IPS-20b (cell line): Measurements from ENCODE around the gene DYRK4.

Experiments used
- H3K27ac ChIP-seq: one replicate; pipeline ENCODE4 v1.5.1; 2013; ENCODE audit warnings: low read length
- H3K27me3 ChIP-seq: 2 replicates; pipeline ENCODE4 v1.6.1; 2013; ENCODE audit warnings: mild to moderate bottlenecking, low read length, inconsistent platforms; ENCODE audit not compliant: insufficient read depth
- H3K36me3 ChIP-seq: 2 replicates; pipeline ENCODE4 v1.6.1; 2013; ENCODE audit warnings: low read depth, mild to moderate bottlenecking, inconsistent platforms, low read length, moderate library complexity; ENCODE audit not compliant: insufficient read depth
- H3K4me1 ChIP-seq: 2 replicates; pipeline ENCODE4 v1.6.1; 2013; ENCODE audit warnings: mild to moderate bottlenecking, control low read depth, inconsistent platforms, low read length, moderate library complexity; ENCODE audit not compliant: insufficient read depth
- H3K4me3 ChIP-seq: 2 replicates; pipeline ENCODE4 v1.5.1; 2013; ENCODE audit warnings: mild to moderate bottlenecking, low read length, inconsistent platforms
- H3K9ac ChIP-seq: 2 replicates; pipeline ENCODE4 v1.6.1; 2013; ENCODE audit warnings: low read depth, mild to moderate bottlenecking, inconsistent platforms, low read length, moderate library complexity
- H3K9me3 ChIP-seq: 2 replicates; pipeline ENCODE4 v1.6.1; 2013; ENCODE audit warnings: mild to moderate bottlenecking, low read depth, low read length, inconsistent platforms; ENCODE audit not compliant: insufficient read depth

DYRK4 gene

DNA sequence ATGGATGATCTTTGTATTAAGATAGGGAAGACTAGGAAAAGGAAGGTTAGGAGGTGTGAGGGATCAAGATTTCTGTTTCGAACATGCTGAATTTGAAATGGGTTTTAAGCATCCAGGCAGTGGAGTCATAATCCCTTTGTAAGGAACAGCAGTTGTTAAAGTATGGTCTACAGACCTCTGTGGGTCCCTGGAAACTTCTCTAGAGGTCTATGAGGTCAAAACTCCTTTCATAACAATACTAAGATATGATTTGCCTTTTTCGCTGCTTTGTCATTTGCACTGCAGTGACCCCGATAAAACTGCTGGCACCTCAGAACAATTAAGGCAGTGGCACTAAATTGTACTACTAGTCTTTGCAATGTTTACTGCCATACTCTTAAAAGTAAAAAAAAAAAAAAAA, 21.8 kb upstream of the DYRK4 start:
- Histone ChIP-seq H3K27ac (no peak overlapping the region), H3K4me1 (peaks cover 7% of the 10 kb centered on the region; the same call in 1 of the 2 replicates), H3K36me3 (peaks cover 42% of the 10 kb centered on the region), H3K27me3 (no peaks in the 10 kb centered on the region), H3K9ac (peak overlapping the region; percentile 98; the same call in 1 of the 2 replicates), H3K4me3 (peak overlapping the region; percentile 98), H3K9me3 (no peaks in the 10 kb centered on the region)

DNA sequence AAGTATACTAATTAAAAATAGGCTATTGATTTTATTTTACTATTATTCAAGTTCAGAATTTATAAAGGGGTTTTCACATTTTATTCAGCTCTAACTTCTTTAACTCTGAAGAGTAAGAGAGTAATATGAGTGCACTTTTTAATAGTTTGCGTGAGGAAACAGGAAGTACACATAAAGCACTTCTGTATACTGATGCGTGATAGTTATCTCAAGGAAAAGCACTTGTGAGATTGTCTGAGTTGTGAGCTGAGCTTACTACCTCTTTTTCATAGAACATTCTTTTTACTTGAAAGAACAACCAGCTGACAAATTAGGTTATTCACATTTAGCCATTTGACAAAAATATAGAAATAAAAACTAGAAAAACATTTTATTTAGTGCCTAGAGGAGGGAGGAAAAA, 21.4 kb upstream of the DYRK4 start:
- Histone ChIP-seq H3K9me3 (no peaks in the 10 kb centered on the region), H3K4me3 (no peak overlapping the region), H3K4me1 (peaks cover 7% of the 10 kb centered on the region; the same call in 1 of the 2 replicates), H3K9ac (no peak overlapping the region), H3K27me3 (no peaks in the 10 kb centered on the region), H3K36me3 (peaks cover 44% of the 10 kb centered on the region), H3K27ac (no peak overlapping the region)

DNA sequence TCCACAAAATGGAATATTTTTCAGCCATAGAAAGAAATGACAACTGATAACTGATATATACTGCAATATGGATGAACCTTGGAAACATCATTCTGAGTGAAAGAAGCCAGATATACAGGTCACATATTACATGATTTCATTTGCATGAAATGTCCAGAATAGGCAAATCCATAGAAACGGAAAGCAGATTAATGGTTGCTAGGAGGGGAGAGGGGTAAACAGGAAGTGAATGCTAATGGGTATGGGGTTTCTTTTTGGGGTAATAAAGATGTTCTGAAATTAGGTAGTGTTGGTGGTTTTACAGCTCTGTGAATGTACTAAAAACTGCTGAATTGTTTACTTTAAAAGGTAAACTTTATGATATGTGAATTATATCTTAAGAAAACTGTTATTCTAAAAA, 16.8 kb upstream of the DYRK4 start:
- H3K27me3 ChIP-seq: no peaks in the 10 kb centered on the region
- H3K9ac ChIP-seq: no peak overlapping the region
- no peak overlapping the region for H3K4me3 ChIP-seq
- no peak overlapping the region for H3K27ac ChIP-seq
- H3K4me1 ChIP-seq: no peaks in the 10 kb centered on the region
- peaks cover 90% of the 10 kb centered on the region for H3K36me3 ChIP-seq
- H3K9me3 ChIP-seq: no peaks in the 10 kb centered on the region

DNA sequence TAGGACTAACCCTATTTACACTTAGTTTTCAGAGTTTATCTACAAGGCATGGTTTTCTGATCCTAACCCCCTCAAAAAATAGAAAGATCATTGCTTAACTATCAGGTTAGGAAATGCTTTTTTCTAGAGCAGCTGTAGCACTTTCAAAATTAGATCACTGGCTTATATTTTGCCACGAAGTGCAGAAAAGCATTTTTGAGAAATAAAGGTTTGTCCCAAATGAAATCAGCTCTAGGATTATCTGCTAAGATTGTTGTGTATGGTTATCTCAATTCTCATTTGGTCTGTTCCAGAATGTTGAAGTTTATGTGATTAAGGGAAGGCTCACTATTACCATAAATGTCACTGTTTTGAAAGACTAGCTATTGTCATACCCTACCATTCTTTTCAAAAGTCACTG, 9.8 kb upstream of the DYRK4 start:
- no peak overlapping the region for H3K4me3 ChIP-seq
- H3K27ac ChIP-seq: no peak overlapping the region
- H3K27me3 ChIP-seq: no peaks in the 10 kb centered on the region
- H3K4me1 ChIP-seq: no peaks in the 10 kb centered on the region
- peaks cover 95% of the 10 kb centered on the region for H3K36me3 ChIP-seq
- no peak overlapping the region for H3K9ac ChIP-seq
- H3K9me3 ChIP-seq: no peaks in the 10 kb centered on the region

DNA sequence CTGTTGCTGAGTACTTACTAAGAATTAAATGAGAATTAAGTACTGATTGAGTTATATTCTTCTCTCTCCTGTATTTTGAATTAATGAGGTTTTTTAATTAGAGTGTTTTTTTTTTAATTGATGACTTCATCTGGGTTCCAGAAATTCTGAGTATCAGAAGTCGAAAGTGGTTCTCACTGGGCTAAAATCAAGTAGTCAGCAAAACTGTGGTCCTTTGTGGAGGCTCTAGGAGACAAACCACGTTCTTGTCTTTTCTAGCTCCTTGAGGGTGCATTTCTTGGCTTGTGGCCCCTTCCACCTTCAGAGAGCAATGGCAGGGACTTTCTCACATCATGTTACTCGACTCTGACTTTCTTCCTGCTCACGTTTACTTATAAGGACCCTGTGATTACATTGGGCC, 8.1 kb upstream of the DYRK4 start:
- no peaks in the 10 kb centered on the region for H3K4me1 ChIP-seq
- H3K36me3 ChIP-seq: peaks cover 93% of the 10 kb centered on the region
- H3K9ac ChIP-seq: no peak overlapping the region
- no peak overlapping the region for H3K4me3 ChIP-seq
- H3K27ac ChIP-seq: no peak overlapping the region
- H3K9me3 ChIP-seq: no peaks in the 10 kb centered on the region
- no peaks in the 10 kb centered on the region for H3K27me3 ChIP-seq

DNA sequence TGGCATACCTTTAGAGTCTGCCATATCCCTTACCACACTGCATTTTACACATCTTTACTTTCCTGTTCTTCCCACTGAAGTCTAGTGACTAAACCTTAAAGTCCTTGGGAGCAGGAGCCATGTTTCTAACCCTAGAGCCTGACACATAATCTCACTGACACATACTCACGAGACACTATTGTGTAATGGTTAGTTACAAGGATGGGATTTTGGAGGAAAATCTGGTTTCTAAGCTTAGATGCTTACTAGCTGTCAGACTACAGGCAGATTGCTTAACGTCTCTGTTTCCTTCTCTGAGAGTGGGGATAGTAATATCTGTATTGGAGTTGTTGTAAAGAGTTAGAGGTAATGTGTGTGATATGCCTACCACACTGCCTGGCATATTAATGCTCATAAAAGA, 6.2 kb upstream of the DYRK4 start:
- Histone ChIP-seq H3K9ac (no peak overlapping the region), H3K27me3 (no peaks in the 10 kb centered on the region), H3K9me3 (no peaks in the 10 kb centered on the region), H3K36me3 (peaks cover 89% of the 10 kb centered on the region), H3K4me1 (no peaks in the 10 kb centered on the region), H3K4me3 (no peak overlapping the region), H3K27ac (no peak overlapping the region)

DNA sequence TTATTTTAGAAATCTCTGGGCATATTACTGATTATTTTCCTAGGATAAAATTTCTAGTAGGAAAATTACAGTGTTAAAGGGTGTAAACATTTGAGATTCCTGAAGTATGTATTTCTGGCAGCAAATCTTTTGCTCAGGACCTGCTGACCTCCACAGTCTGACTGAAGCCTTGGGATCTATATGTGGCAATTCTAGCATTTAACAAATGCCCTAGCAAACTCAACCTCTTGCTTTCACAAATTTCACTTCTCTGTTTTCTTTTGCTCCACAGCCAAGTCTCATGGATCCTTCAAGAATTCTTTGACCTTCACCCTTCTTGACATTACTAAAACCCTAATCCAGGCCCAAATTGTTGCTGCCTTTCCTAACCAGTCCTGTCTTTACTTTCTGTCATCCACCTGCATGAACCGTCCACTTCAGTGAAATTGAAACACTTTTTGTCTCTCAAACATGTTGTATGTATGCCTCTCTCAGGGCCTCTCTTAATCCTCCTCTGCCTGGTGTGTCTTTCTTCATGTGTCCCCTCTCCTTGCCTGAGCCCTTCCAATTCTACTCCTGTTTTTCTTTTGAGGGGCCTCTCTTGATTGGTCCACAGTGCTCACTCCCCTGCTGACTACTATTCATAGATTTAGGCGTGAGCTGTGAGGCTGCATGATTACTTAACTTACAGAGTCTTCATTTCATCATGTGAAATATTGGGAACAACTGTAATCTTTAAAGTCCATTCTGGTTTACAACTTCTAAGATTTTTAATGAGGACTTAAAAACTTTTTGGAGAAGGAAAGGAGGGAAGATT, 5.1 kb upstream of the DYRK4 start:
- H3K9ac ChIP-seq: no peak overlapping the region
- peaks cover 81% of the 10 kb centered on the region for H3K36me3 ChIP-seq
- H3K27me3 ChIP-seq: peaks cover 3% of the 10 kb centered on the region
- H3K27ac ChIP-seq: no peak overlapping the region
- no peaks in the 10 kb centered on the region for H3K4me1 ChIP-seq
- no peak overlapping the region for H3K4me3 ChIP-seq
- no peaks in the 10 kb centered on the region for H3K9me3 ChIP-seq

DNA sequence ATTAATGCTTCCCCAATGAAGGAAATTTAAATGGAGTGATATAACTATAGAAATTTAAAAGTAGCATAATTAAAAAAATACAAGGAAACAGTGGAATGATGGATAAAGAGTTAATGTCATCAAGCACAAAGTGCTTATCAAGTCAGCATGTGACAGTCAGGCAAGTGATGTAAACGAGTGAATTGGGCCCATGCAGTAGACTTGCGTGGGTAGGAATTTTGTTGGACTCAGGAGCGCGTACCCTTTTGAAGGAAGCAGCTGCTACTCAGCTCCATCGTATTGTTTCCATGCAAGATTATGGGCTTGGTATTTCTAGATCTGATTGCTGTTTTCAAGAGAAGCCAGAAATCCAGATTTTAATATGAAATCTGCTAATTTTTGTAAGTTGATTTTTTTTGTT, 4.4 kb upstream of the DYRK4 start:
- H3K9me3 ChIP-seq: no peaks in the 10 kb centered on the region
- H3K9ac ChIP-seq: no peak overlapping the region
- no peak overlapping the region for H3K4me3 ChIP-seq
- H3K27ac ChIP-seq: no peak overlapping the region
- peaks cover 10% of the 10 kb centered on the region for H3K27me3 ChIP-seq
- H3K36me3 ChIP-seq: peaks cover 75% of the 10 kb centered on the region
- no peaks in the 10 kb centered on the region for H3K4me1 ChIP-seq

DNA sequence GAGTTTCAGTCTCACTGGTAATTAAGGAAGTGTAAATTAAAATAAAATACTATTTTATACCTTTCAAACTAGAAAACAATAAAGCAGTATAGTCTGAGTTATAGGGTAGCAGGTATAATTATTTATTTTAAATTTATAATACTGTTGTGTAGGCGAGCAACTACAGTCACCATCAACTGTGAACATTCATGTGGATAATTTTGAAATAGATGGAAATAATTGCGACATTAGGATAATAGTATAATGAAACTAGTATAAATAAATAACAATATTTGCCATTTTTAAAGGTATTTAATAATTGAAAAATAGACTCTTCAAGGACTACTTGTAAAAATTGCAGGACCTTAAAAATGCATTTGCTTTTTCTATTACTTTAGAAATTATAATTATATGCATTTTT, 3.8 kb upstream of the DYRK4 start:
- Histone ChIP-seq H3K36me3 (peaks cover 69% of the 10 kb centered on the region), H3K27ac (no peak overlapping the region)

DNA sequence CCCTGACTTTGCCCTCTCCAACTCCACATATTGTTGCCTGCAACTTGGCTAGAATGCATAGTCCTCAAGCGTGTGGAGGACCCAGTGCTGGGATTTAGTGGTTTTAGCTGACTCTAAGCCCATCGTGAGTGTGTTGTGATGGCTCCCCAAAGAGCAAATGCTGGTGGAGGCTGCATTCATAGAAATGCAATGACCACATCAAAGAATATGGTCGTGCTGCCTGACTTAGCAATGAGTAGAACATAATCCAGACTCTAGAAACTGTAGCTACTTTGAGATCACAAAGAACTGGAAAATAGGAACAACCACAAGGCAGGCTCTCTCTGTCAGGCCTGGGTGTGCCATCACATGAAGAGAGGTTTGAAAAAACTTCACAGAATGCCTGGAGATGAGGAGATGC, 1.3 kb downstream of the DYRK4 start:
- H3K27ac ChIP-seq: no peak overlapping the region
- H3K9me3 ChIP-seq: no peaks in the 10 kb centered on the region
- H3K27me3 ChIP-seq: peaks cover 23% of the 10 kb centered on the region
- no peak overlapping the region for H3K4me3 ChIP-seq
- no peaks in the 10 kb centered on the region for H3K4me1 ChIP-seq
- peaks cover 22% of the 10 kb centered on the region; the same call in 1 of the 2 replicates for H3K36me3 ChIP-seq
- no peak overlapping the region for H3K9ac ChIP-seq

More for the DNA sequence above, 3.8 kb upstream of the DYRK4 start:
- Histone ChIP-seq H3K9ac (no peak overlapping the region), H3K9me3 (no peaks in the 10 kb centered on the region), H3K27me3 (peaks cover 15% of the 10 kb centered on the region), H3K4me1 (no peaks in the 10 kb centered on the region), H3K4me3 (no peak overlapping the region)

DNA sequence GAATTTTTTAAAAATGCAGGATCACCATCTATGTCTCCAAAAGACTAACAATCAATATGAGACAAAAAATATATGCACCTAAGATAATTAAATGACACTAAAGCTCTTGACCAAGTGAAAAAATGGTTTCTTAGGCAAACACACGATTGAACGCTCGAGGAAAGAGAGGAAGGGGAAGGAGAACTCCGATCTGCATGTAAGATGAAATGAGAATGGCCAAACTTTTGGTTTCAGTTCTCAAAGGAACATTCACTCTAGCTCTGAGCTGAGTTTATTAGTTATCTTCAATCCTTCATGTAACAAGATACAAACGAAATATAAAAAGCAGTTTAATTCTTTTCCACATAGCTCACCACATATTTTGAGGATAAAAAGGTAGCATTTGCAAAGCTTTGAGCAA, 2.8 kb downstream of the DYRK4 start:
- no peaks in the 10 kb centered on the region for H3K4me1 ChIP-seq
- H3K9ac ChIP-seq: no peak overlapping the region
- H3K36me3 ChIP-seq: 0 out of 2 replicates have a peak, but pooled peaks cover 8% of the 10 kb centered on the region
- H3K9me3 ChIP-seq: no peaks in the 10 kb centered on the region
- no peak overlapping the region for H3K4me3 ChIP-seq
- peaks cover 23% of the 10 kb centered on the region for H3K27me3 ChIP-seq
- no peak overlapping the region for H3K27ac ChIP-seq

DNA sequence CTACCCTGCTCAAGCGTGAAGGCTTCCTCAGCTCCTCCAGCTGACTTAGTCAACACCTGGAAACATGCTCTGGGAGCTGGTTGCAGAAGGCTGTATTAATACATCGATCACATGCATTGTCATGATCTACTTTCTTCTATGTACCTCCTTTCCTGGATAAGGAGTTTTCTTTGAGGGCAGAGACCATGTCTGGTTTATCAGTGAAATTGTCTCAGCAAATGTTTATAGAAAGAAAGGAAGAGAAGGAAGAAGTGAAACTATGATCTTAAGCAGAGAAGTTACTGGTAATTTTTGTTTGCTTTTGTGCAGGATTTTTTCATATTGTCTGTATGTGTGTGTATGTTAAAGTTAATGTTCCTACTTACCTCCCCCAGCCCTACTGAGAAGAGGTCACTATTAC, 4.5 kb downstream of the DYRK4 start:
- no peaks in the 10 kb centered on the region for H3K9me3 ChIP-seq
- H3K9ac ChIP-seq: no peak overlapping the region
- no peaks in the 10 kb centered on the region for H3K4me1 ChIP-seq
- H3K36me3 ChIP-seq: no peaks in the 10 kb centered on the region
- H3K4me3 ChIP-seq: no peak overlapping the region
- no peak overlapping the region for H3K27ac ChIP-seq
- peaks cover 23% of the 10 kb centered on the region for H3K27me3 ChIP-seq
